ENCODE results near the gene LPCAT1.
A peak's percentile ranks its signal among the peaks of the same experiment; 100 is the strongest.
"Not testable (repeated sequence)": the region's sequence is repeated elsewhere in the genome, so short reads cannot be mapped to it uniquely, and the experiment has no call there.

LPCAT1 gene

DNA sequence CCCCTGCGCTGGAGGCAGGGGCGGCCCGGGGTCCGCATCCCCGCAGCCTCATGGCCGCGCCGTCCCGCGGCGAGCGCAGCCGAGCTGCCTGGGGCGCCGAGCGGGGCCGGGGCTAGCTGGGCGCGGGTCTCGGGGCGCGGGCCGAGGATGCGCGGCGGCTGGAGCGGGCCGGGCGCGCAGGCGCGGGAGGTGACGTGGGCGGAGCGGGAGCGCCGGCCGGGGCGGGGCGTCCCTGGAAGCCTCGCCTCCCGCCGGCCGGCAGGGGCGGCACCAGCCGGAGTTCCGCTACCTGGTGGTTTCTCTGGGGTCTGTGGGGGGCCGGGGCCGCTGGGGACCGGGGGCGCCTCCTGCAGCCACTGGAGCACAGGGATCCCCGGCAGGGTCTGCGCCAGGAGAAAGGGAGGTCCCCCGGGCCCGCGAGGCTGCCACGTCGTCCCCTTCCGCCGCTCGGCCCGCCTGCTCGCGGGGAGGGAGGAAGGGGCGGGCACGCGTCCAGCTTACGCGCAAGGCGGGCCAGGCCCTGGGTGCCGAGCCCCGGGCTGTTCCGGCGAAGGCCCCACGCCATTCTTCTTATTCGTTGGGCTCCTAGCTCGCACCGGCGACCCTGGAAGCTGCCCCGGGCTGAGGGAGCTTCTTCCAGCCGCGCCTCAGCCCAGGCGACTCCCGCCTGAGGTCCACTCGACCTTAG, at the start of gene LPCAT1:
TSS of gene LPCAT1 (minus strand) at position 168 of the 688 bp plus-strand sequence. CDS start at position 52, 116 bp downstream.
- Histone ChIP-seq H3K4me3 (ENCODE audit: low read depth in 1 of 5, low read length in 5 of 5) (peak within 1 kb of the TSS; percentile 52 to 77 (median 68)), H3K9me3 (ENCODE audit: control insufficient read depth in 5 of 5, low read length in 5 of 5) (no peaks in the 10 kb centered on the region), H3K4me1 (ENCODE audit: control insufficient read depth in 5 of 5, insufficient read depth in 5 of 5, low read length in 5 of 5) (peaks cover 2 to 25% (median 18%) of the 10 kb centered on the region in 5 donors), H3K27me3 (ENCODE audit: control insufficient read depth in 5 of 5, insufficient read depth in 4 of 5, low read length in 5 of 5) (peaks cover 0 to 4% (median 0%) of the 10 kb centered on the region in 5 donors), H3K36me3 (ENCODE audit: control insufficient read depth in 5 of 5, insufficient read depth in 5 of 5, low read length in 5 of 5) (peaks cover 0 to 20% (median 11%) of the 10 kb centered on the region in 5 donors), H3K9ac (ENCODE audit: low read length in 5 of 5) (peak within 1 kb of the TSS in 4 of 5 donors; percentile 63 to 83 (median 72)), H3K27ac (ENCODE audit: low read depth, low read length) (no peak within 1 kb of the TSS)

GRCh38 chr5:1571875-1572274, 48.1 kb upstream of the LPCAT1 start:
- not testable (repeated sequence) for H3K27me3 ChIP-seq (ENCODE audit: control insufficient read depth in 5 of 5, insufficient read depth in 4 of 5, low read length in 5 of 5); H3K9ac ChIP-seq (ENCODE audit: low read length in 5 of 5); H3K4me3 ChIP-seq (ENCODE audit: low read depth in 1 of 5, low read length in 5 of 5); H3K27ac ChIP-seq (ENCODE audit: low read depth, low read length); H3K36me3 ChIP-seq (ENCODE audit: control insufficient read depth in 5 of 5, insufficient read depth in 5 of 5, low read length in 5 of 5); H3K9me3 ChIP-seq (ENCODE audit: control insufficient read depth in 5 of 5, low read length in 5 of 5)
- peaks cover 1 to 19% (median 13%) of the 10 kb centered on the region in 5 donors for H3K4me1 ChIP-seq (ENCODE audit: control insufficient read depth in 5 of 5, insufficient read depth in 5 of 5, low read length in 5 of 5)

DNA sequence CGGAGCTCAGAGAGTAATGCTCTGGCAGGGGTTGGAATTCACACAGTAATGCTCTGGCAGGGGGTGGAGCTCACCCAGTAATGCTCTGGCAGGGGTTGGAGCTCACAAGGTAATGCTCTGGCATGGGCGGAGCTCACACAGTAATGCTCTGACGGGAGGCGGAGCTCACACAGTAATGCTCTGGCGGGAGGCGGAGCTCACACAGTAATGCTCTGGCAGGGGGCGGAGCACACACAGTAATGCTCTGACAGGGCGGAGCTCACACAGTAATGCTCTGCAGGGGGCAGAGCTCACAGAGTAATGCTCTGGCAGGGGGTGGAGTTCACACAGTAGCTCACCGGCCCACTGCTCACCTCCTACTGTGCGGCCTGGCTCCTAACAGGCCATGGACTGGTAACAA, 47.2 kb upstream of the LPCAT1 start:
- no peak overlapping the region for H3K27ac ChIP-seq (ENCODE audit: low read depth, low read length)

GRCh38 chr5:1568201-1568979, 44.6 kb upstream of the LPCAT1 start:
- Histone ChIP-seq H3K36me3 (ENCODE audit: control insufficient read depth in 5 of 5, insufficient read depth in 5 of 5, low read length in 5 of 5) (peaks cover 0 to 4% (median 0%) of the 10 kb centered on the region in 5 donors), H3K9ac (ENCODE audit: low read length in 5 of 5) (peak overlapping the region in 1 of 5 donors; percentile 26), H3K27me3 (ENCODE audit: control insufficient read depth in 5 of 5, insufficient read depth in 4 of 5, low read length in 5 of 5) (no peaks in the 10 kb centered on the region), H3K27ac (ENCODE audit: low read depth, low read length) (peak overlapping the region; percentile 79), H3K4me3 (ENCODE audit: low read depth in 1 of 5, low read length in 5 of 5) (peak overlapping the region in 1 of 5 donors; percentile 40), H3K4me1 (ENCODE audit: control insufficient read depth in 5 of 5, insufficient read depth in 5 of 5, low read length in 5 of 5) (peaks cover 1 to 37% (median 33%) of the 10 kb centered on the region in 5 donors), H3K9me3 (ENCODE audit: control insufficient read depth in 5 of 5, low read length in 5 of 5) (no peaks in the 10 kb centered on the region)

More for the DNA sequence above, 47.2 kb upstream of the LPCAT1 start:
- Histone ChIP-seq H3K36me3 (ENCODE audit: control insufficient read depth in 5 of 5, insufficient read depth in 5 of 5, low read length in 5 of 5) (peaks cover 0 to 10% (median 5%) of the 10 kb centered on the region in 5 donors), H3K27me3 (ENCODE audit: control insufficient read depth in 5 of 5, insufficient read depth in 4 of 5, low read length in 5 of 5) (no peaks in the 10 kb centered on the region), H3K4me3 (ENCODE audit: low read depth in 1 of 5, low read length in 5 of 5) (no peak overlapping the region), H3K4me1 (ENCODE audit: control insufficient read depth in 5 of 5, insufficient read depth in 5 of 5, low read length in 5 of 5) (peaks cover 1 to 28% (median 22%) of the 10 kb centered on the region in 5 donors), H3K9ac (ENCODE audit: low read length in 5 of 5) (no peak overlapping the region), H3K9me3 (ENCODE audit: control insufficient read depth in 5 of 5, low read length in 5 of 5) (no peaks in the 10 kb centered on the region)

- not testable (repeated sequence) for H3K27me3 ChIP-seq (ENCODE audit: control insufficient read depth in 5 of 5, insufficient read depth in 4 of 5, low read length in 5 of 5); H3K36me3 ChIP-seq (ENCODE audit: control insufficient read depth in 5 of 5, insufficient read depth in 5 of 5, low read length in 5 of 5); H3K4me3 ChIP-seq (ENCODE audit: low read depth in 1 of 5, low read length in 5 of 5); H3K9me3 ChIP-seq (ENCODE audit: control insufficient read depth in 5 of 5, low read length in 5 of 5)
- Histone ChIP-seq H3K27ac (ENCODE audit: low read depth, low read length) (peak overlapping the region; percentile 79), H3K9ac (ENCODE audit: low read length in 5 of 5) (peak overlapping the region in 1 of 5 donors; percentile 26), H3K4me1 (ENCODE audit: control insufficient read depth in 5 of 5, insufficient read depth in 5 of 5, low read length in 5 of 5) (peaks cover 1 to 37% (median 33%) of the 10 kb centered on the region in 5 donors)
These were observed 43.9 kb upstream of the LPCAT1 start for GRCh38 chr5:1567527-1568200.

DNA sequence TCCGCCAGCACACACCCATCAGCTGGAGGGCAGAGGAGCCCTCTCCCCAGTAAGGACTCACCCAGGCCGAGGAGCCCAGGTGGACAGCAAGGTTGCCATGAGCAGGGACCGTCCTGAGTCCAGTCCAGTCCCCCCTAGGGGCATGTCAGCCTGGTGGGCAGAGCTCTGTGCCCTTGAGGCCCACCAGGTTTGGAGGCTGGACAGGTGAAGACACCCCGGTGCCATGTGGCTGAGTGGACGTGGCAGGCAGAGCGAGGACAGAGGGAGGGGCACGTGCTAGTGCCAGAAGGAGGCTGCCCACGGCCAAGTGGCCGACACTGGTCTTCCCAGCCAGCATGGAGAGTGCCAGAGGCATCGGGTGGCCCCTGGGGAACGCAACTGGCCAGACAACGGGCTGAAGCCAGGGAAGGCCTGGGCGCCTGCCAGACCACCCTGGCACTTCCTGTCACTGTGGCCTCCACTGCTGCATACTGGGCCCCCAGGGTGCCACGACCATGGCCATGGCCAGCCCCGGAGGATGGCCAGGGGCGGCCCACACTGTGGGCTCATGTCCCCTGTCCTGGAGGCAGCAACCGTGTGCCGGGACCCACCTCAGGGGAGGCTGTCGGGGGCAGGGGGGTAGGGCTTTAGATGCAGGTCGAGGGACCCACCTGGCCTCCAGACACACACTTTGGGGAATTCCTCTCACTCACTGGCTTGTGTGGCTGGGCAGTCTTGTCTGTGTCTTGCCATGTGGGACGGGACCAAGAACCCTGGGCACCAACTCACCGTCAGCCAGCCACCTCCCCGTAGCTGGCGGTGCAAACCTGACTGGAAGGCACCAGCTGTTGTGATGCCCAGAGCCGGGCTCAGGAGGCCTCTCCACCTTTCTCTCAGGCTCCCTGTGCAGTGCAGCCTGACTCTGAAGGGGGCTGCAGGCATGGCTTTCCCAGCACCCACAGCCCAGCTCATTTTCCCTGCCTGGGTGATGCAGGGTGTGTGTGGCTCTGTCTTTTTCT, 42.3 kb upstream of the LPCAT1 start:
- Histone ChIP-seq H3K36me3 (ENCODE audit: control insufficient read depth in 5 of 5, insufficient read depth in 5 of 5, low read length in 5 of 5) (no peaks in the 10 kb centered on the region), H3K9me3 (ENCODE audit: control insufficient read depth in 5 of 5, low read length in 5 of 5) (no peaks in the 10 kb centered on the region), H3K27me3 (ENCODE audit: control insufficient read depth in 5 of 5, insufficient read depth in 4 of 5, low read length in 5 of 5) (peaks cover 0 to 10% (median 4%) of the 10 kb centered on the region in 5 donors), H3K4me1 (ENCODE audit: control insufficient read depth in 5 of 5, insufficient read depth in 5 of 5, low read length in 5 of 5) (peaks cover 1 to 37% (median 33%) of the 10 kb centered on the region in 5 donors), H3K4me3 (ENCODE audit: low read depth in 1 of 5, low read length in 5 of 5) (no peak overlapping the region), H3K27ac (ENCODE audit: low read depth, low read length) (peak overlapping the region; percentile 79), H3K9ac (ENCODE audit: low read length in 5 of 5) (no peak overlapping the region)

DNA sequence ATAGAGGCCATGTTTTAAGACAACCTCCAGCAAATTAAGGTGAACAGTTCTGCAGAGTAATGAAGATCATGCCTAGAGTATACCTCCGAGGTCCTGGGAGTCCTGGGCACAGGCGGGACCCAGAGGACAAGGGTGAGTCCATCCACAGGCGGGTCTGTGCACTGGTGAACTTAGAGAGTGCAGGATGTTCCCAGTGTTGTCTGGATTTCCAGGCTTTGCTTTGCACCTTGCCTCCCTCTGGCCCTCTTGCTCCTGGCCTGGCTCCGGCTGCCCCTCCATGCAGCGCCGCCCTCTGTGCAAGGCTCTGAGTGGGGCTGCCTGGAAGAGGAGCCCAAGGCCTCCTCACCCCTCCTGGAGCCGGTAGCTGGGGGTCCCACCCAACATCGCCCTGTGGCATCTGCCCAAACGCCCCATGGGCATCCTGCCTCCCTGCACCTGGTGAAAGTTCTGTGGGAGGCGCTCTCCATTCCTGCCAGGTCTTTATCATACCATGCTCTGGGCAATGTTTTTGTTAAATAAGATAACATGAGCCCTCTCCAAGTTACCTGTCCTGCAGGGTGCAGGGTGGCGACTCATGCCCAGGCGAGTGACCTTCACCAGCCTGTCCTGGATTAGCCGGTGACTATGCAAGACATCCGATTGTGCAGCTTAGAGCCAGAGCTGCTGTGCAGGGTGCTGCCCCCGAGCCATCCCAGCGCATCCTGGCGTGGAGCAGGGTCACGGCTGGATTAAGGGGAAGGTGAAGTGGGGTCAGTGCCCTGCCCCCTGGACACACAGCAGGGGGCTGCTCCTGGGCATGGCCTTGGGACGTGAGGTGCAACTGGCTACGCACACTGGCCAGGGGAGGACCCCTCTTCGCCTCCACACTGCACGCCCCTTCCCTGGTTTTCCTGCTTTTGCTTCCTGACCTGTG, 41.3 kb upstream of the LPCAT1 start:
- Histone ChIP-seq H3K4me1 (ENCODE audit: control insufficient read depth in 5 of 5, insufficient read depth in 5 of 5, low read length in 5 of 5) (peaks cover 0 to 37% (median 33%) of the 10 kb centered on the region in 5 donors), H3K9ac (ENCODE audit: low read length in 5 of 5) (no peak overlapping the region), H3K27ac (ENCODE audit: low read depth, low read length) (no peak overlapping the region)

GRCh38 chr5:1564182-1564748, 40.5 kb upstream of the LPCAT1 start:
- Histone ChIP-seq H3K36me3 (ENCODE audit: control insufficient read depth in 5 of 5, insufficient read depth in 5 of 5, low read length in 5 of 5) (no peaks in the 10 kb centered on the region), H3K9ac (ENCODE audit: low read length in 5 of 5) (no peak overlapping the region), H3K4me1 (ENCODE audit: control insufficient read depth in 5 of 5, insufficient read depth in 5 of 5, low read length in 5 of 5) (peaks cover 0 to 37% (median 33%) of the 10 kb centered on the region in 5 donors), H3K4me3 (ENCODE audit: low read depth in 1 of 5, low read length in 5 of 5) (no peak overlapping the region), H3K27ac (ENCODE audit: low read depth, low read length) (no peak overlapping the region), H3K9me3 (ENCODE audit: control insufficient read depth in 5 of 5, low read length in 5 of 5) (no peaks in the 10 kb centered on the region), H3K27me3 (ENCODE audit: control insufficient read depth in 5 of 5, insufficient read depth in 4 of 5, low read length in 5 of 5) (peaks cover 0 to 12% (median 4%) of the 10 kb centered on the region in 5 donors)

More for the DNA sequence above, 41.3 kb upstream of the LPCAT1 start:
- H3K27me3 ChIP-seq (ENCODE audit: control insufficient read depth in 5 of 5, insufficient read depth in 4 of 5, low read length in 5 of 5), result peaks cover 0 to 10% (median 4%) of the 10 kb centered on the region in 5 donors
- H3K4me3 ChIP-seq (ENCODE audit: low read depth in 1 of 5, low read length in 5 of 5), result no peak overlapping the region
- H3K9me3 ChIP-seq (ENCODE audit: control insufficient read depth in 5 of 5, low read length in 5 of 5), result no peaks in the 10 kb centered on the region
- H3K36me3 ChIP-seq (ENCODE audit: control insufficient read depth in 5 of 5, insufficient read depth in 5 of 5, low read length in 5 of 5), result no peaks in the 10 kb centered on the region
